HG03025 (cell line): ENCODE results near the gene ASGR2.
"Not testable (repeated sequence)": the region's sequence is repeated elsewhere in the genome, so short reads cannot be mapped to it uniquely, and the experiment has no call there.

Experiments
- ATAC-seq: cut with Tn5 transposase; IDR thresholded peaks from one replicate; pipeline ENCODE4 v1.9.1; 2021; ENCODE audit warnings: mild to moderate bottlenecking, moderate library complexity; ENCODE audit not compliant: unreplicated experiment, low FRiP score

ASGR2 gene

DNA sequence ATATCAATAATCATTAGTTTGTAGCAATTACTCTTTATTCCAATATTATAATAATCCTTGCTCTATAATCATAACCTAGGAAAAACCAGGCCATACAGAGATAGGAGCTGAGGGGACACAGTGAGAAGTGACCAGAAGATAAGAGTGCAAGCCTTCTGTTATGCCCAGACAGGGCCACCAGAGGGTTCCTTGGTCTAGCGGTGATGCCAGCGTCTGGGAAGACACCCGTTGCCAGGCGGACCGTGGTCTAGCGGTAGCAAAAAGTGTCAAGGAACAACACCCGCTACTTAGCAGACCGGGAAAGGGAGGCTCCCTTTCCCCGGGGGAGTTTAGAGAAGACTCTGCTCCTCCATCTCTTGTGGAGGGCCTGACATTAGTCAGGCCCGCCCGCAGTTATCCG is 11.8 kb upstream of the ASGR2 start:
- ATAC-seq = not testable (repeated sequence)

- no peak for ATAC-seq
These were observed 10.3 kb upstream of the ASGR2 start for GRCh38 chr17:7124923-7125322.

GRCh38 chr17:7123844-7124243 is 9.2 kb upstream of the ASGR2 start:
- ATAC-seq = no peak

DNA sequence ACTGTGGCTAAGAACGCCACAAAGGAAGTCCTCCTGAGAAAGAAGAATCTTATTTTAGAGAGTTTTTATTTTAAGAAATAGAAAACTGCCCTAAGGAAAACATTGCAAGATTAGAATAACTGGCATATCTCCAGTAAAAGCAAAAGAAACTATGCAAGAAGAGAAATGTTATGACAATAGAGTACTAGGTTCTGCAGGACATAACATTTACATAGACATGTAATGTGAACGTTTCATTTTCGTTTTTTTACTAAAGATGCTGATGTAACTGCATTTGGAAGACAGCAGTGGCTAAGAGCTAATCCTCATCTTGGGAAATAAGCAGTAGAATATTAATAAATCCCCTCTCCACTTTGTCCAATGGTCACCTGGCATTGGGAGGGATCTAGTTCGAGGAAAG is 7.8 kb upstream of the ASGR2 start:
- no peak for ATAC-seq

DNA sequence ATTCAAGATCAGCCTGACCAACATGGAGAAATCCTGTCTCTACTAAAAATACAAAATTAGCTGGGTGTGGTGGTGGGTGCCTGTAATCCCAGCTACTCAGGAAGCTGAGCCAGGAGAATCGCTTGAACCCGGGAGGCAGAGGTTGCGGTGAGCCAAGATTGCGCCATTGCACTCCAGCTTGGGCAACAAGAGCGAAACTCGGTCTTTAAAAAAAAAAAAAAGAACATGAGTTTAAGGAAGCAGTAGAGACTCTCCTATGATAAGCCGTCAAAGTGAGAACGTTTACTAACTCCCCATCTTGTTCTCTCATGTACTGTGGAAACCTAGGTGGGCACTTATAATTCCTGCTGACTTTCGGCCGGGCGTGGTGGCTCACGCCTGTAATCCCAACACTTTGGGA is 6.0 kb upstream of the ASGR2 start:
- ATAC-seq = not testable (repeated sequence)

DNA sequence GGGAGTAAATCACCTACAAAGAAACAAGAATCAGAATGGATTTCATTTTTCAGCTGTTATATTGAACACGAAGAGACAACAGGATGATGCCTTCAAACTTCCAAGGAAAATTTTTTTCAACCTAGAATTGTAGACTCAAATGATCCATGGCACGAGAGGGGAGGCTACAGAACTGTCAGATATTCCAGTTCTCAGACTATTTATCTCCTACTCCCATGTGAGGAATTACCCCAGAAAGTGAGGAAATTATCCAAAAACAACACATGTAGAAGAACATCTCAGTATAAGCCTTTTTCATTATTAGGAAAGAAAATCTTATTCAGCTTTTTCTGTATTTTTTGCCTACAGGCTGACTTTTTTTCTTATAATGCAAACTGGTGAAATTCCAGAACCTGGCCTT is 5.5 kb upstream of the ASGR2 start:
- no peak for ATAC-seq

GRCh38 chr17:7119314-7119713 is 4.7 kb upstream of the ASGR2 start:
- no peak for ATAC-seq

DNA sequence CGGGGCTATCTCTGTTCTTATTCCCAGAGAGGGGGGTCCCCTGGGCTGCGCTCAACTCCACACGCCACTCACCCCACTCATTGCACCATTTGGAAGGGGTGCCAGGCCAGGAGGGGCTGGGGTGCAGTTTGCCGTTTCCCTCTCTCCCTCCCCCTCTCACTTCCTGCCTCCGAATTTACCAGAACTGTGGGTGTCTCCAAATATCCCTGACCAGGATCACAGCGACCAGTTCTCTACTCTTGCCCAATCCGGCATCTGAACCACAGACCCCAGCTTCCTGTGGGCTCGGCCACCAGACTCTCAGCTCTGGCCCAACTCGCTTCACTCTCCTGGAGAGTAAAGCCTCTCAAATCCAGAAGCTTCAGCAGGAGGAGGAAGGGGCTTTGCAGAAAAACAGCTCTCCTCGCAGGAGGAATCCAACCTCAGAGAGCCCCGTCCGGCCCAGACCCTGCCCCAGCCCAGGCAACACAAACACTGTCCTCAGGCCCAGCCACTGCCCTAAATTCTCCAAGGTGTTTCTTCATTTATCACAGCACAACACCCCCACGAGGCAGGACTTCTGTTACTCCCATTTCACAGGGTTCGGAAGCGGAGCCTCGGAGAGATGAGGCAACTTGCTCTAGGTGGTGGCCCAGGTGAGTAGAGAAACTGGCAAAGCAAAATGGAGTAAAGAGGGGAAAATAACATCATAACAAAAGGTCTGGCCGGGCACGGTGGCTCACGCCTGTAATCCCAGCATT is 423 bp upstream of the ASGR2 start:
- ATAC-seq = no peak

DNA sequence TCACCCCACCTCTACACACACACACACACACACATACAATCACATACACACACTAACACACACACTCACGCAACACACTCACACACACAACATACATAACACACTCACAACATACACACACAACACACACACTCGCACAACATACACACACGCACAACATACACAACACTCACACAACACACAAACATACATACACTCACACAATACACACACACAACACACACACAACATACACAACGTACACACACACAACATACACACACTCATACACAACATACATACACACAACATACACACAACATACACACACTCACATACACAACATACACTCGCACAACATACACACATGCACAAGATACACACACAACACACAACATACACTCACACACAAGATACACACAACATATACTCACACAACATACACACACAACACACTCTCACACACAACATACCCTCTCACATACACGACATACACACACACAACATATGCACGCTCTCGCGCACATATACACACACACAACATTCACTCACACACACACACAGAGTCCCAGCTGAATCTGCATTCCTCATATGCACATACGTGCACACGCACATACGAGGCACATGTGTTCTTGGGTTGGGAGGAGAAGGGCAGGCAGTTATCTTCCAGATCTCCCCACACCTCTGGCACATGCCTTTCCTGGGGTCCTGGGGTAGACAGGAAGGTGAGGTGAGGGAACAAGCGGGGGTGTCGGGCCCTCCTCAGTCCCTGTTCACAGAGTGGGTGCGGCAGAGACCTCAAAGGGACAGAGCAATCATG is 1.1 kb downstream of the ASGR2 start:
- ATAC-seq = no peak

DNA sequence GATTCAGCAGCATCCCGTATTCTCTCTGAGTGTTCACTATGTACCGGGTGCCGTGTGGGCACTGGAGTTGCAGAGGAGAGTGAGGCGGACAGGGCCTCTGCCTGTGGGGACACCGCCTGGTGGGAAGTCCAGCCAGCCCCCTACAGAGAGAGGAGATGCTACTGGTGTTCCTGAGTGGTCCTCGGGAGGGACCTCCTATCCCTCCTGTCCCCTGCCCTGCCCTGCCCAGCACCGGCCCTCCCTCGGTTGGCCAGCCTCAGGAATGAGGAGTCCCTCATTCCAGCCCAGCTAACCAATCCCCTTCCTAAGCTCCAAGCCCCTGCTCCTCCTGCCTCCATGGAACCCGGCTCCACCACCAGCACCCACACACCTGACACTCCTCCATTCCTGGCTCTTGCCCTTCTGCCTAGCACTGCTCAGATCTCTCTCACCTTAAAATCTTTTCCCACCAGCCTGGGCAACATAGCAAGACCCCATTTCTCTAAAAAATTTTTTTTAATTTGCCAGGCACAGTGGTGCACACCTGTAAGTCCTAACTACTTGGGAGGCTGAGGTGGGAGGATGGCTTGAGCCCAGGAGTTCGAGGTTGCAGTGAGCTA is 2.0 kb downstream of the ASGR2 start:
- no peak for ATAC-seq

GRCh38 chr17:7111784-7112509 is 2.7 kb downstream of the ASGR2 start:
- no peak for ATAC-seq

DNA sequence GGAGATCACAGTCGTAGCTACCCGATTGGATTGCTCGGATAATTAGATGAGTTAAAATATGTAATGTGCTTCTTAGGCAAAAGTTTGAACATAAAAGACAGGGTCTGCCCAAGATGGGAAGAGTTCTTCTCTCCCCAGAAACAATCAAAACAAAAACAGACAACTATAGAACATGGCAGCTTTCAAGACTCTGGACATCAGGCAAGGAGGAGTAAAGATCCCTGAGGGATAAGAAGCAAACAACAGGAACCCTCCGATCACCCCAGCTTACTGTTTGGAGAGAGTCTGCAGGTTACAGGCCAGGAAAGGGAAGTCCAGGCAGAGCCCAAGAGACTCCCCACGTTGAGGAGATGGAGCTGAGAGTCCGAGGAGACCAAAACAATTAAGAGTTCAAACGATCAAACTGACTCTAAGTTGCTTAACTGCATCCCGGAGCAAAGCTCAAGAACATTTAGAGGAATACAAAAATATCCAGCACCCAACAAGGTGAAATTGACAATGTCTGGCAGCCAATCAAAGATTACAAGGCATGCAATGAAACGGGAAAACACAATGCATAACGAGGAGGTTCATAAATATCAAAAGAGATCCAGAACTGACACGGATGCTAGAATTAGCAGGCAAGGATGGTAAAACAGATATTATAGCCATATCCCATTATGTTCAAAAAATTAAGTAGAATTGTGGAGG is 3.9 kb downstream of the ASGR2 start:
- no peak for ATAC-seq

- no peak for ATAC-seq
These were observed 4.9 kb downstream of the ASGR2 start for GRCh38 chr17:7109461-7110322.

DNA sequence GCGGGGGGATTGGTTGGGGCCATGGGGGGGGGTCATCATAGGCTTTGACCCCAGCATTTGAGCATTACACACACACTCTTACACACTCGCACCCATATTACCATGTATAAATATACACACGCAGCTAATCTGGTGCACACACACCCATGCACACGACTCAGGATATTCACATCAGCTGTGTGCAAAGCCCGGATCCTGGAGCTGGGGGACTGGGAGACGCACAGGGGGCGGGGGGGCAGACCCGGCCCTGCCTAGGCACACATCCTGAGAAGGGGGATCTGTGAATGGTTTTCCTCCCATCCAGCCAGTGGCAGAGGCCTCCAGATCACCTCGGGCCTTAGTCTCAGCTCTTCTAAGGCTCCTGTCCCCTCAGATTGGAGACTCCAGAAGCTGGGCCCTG is 5.6 kb downstream of the ASGR2 start:
- no peak for ATAC-seq

DNA sequence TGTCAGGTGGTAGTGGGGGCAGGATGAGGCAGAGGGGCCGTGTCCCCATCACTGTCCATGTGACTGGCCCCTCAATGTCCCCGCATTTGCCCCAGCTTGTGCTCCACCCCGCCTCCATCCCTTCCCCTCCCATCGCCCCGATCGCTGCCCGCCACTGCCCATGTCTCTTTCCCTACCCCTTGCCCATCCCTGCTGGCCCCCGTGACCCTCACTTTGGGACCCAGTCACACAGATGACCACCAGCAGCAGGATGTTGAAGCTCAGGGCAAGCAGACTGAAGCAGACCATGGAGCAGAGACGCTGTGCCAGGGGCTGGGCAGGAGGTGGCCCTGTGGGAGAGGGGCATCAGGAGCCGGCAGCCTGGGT is 6.1 kb downstream of the ASGR2 start:
- ATAC-seq = no peak

DNA sequence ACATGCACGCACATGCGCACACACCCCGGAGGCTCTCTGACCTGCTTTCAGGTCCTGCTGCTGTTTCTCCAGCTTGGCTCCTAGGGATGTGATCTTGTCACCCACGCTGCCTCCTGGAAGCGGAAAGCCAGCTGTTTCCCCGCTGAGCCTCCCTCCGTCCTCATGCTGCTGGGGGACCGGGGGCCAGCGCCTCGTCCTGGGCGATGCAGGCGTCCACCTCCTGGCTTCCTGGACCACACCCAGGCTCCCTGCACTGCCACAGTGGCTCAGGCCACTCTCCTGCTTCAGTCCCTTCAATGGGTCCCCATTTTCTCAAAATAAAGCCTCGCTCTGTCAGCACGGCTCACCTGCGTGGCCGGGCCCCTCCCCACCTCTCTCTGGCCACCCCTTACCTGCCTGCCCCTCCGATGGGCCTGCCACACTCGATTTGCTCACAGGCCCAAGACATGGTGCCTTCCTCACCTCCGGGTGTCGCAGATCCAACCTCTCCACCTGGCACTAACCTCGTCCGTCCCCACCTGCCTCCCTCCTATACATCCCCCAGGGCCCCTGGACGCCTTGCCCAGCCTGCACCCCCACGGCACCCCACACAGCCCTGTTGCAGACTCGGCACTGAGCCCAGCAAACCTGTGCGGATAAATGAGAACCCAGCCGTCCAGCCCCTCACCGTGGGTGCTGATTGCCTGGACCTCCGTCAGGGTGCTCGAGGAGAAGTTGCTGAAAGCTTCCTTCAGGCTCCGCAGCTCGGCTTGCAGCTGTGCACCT is 6.6 kb downstream of the ASGR2 start:
- ATAC-seq = no peak

GRCh38 chr17:7107012-7107754 is 7.4 kb downstream of the ASGR2 start:
- no peak for ATAC-seq

DNA sequence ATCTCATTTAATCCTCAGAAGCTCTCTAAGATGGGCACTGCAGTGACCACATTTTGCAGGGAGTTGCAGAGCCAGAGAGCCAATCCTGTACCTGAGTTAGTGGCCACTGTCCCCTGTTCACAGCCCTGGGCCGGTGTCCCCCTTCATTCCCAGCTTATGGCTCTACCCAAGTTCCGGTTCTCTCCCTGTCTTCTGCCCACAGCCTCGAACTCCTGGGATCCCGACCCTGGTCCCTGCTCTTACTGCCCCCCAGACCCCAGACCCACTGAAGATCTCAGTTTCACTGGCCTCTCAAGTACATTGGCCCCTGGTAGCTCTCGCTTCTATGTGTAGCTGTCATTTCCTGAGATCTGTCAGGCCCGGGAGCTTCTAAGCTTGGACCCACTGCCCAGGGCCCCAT is 12.2 kb downstream of the ASGR2 start:
- ATAC-seq = no peak
